ENCODE measurements around the gene IER3IP1. TPM values are rescaled to one million over a fixed set of nuclear protein-coding genes. Genes with fewer than 3 reads are reported as not detected.

Gene IER3IP1
- total RNA-seq, 1 experiment from 2014 or later: 7.6 TPM

GRCh38 chr18:47175283-47175897 lies 774 bp downstream of the IER3IP1 start:
- peaks cover 8% of the 10 kb centered on the region for H3K23me2 ChIP-seq (ENCODE audit: insufficient read length, low read depth, low read length, poor library complexity, severe bottlenecking)
- Mint-ChIP-seq H3K4me1 (peaks cover 7 to 12% of the 10 kb centered on the region in 2 experiments), H3K27ac (peak overlapping the region; percentile 19 to 66 (median 27); a peak in 3 of 7 replicates), H3K9me3 (0 out of 5 replicates have a peak, but pooled peaks cover 0 to 4% of the 10 kb centered on the region in 2 experiments), H3K27me3 (ENCODE audit: low read depth) (peaks cover 6% of the 10 kb centered on the region), H3K36me3 (ENCODE audit: insufficient read depth in 1 of 3, low read depth in 3 of 3) (no peaks in the 10 kb centered on the region), H3K4me3 (no peak overlapping the region)
- no peak for TF ChIP-seq CTCF (conservative IDR thresholded peaks at IDR 0.05)
- peak overlapping the region; percentile 87 for H3K4me2 ChIP-seq (ENCODE audit: insufficient read depth, insufficient read length, low read length)
- WGBS (ENCODE audit: extremely low coverage, insufficient read length, low lambda C conversion rate): no CpG with 5 or more reads among the region's 24 CpGs
- no peaks in the 10 kb centered on the region for H3K27me3 ChIP-seq (ENCODE audit: insufficient read depth, low read length)
- no peak overlapping the region for H3K27ac ChIP-seq (ENCODE audit: insufficient read length, low read depth, low read length)
- no peak overlapping the region for H2BK120ac ChIP-seq (ENCODE audit: low read depth, low read length, poor library complexity, severe bottlenecking)
- no peak overlapping the region for H2AK5ac ChIP-seq (ENCODE audit: insufficient read length, low read length)
- no peak overlapping the region for H3K23ac ChIP-seq (ENCODE audit: insufficient read length, low read depth, low read length)
- no peak overlapping the region for H3K18ac ChIP-seq (ENCODE audit: insufficient read length, low read depth, low read length)
- H4K91ac ChIP-seq (ENCODE audit: insufficient read length, low read depth, low read length): no peak overlapping the region
- no peak overlapping the region for H4K8ac ChIP-seq (replicated peaks; ENCODE audit: insufficient read length, low read depth, low read length)
- no peak overlapping the region for H2AFZ ChIP-seq (ENCODE audit: low read length)
- no peak overlapping the region for H3K4ac ChIP-seq (ENCODE audit: low read depth, low read length)
- peak overlapping the region; percentile 83 for H3K14ac ChIP-seq (ENCODE audit: insufficient read depth, low read length)
- no peak overlapping the region for H3T11ph ChIP-seq (ENCODE audit: low read length)
- peak overlapping the region; percentile 93 for H3K9ac ChIP-seq (ENCODE audit: extremely low read depth, insufficient read length, low read length)
- peaks cover 4% of the 10 kb centered on the region for H3K79me1 ChIP-seq (ENCODE audit: insufficient read depth, low read depth, low read length, poor library complexity, severe bottlenecking)
- DNase-seq: no peak
- H2BK12ac ChIP-seq (ENCODE audit: insufficient read length, low read depth, low read length): no peak overlapping the region
- peaks cover 9% of the 10 kb centered on the region; the same call in 1 of the 2 replicates for H3K79me2 ChIP-seq (ENCODE audit: insufficient read depth, low read length)
- no peak overlapping the region for H4K5ac ChIP-seq (ENCODE audit: insufficient read length, low read depth, low read length)
- H4K20me1 ChIP-seq (ENCODE audit: control insufficient read depth, insufficient read depth, insufficient read length): no peaks in the 10 kb centered on the region
- H3K56ac ChIP-seq (ENCODE audit: insufficient read length, low read depth, low read length): no peak overlapping the region
- no peak overlapping the region for H2BK20ac ChIP-seq (ENCODE audit: low read depth, low read length, poor library complexity, severe bottlenecking)
- H3K9me3 ChIP-seq (ENCODE audit: control insufficient read depth, low read depth, low read length): no peaks in the 10 kb centered on the region
- H3K4me1 ChIP-seq (ENCODE audit: insufficient read depth, low read length): peaks cover 2% of the 10 kb centered on the region; the same call in 1 of the 2 replicates
- H2BK15ac ChIP-seq (ENCODE audit: low read depth, low read length): no peak overlapping the region
- H2BK5ac ChIP-seq (ENCODE audit: insufficient read length, low read length): no peak overlapping the region
